ENCODE results near the gene SPTBN1.
A peak's percentile ranks its signal among the peaks of the same experiment; 100 is the strongest.

The SPTBN1 gene

GRCh38 chr2:54632733-54633692 is 176.9 kb downstream of the SPTBN1 start:
- peak; percentile 95 for DNase-seq (ENCODE audit: low spot score)

DNA sequence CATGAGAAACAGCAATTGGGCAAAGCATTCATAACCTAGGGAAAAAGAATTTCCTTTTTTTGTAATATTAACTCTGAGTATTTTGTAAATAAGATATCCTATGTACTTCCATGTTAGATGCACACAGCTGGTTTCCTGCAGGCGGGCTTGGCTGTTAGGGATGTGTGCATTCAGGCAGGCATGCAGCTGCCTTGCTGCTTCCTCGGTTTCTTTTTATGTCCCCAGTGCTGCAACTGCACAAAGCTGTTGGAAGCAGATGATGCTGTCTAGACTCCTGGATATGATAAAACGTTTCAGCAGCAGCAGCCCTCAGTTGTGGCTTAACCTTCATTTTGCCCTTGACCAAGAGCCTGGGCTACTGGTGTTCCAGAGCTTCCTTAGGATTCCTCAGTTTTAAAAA is 177.9 kb downstream of the SPTBN1 start:
- no peak for DNase-seq (ENCODE audit: low spot score)

- peak; percentile 95 for DNase-seq (ENCODE audit: low spot score)
These were observed 178.7 kb downstream of the SPTBN1 start for GRCh38 chr2:54634564-54635511.

DNA sequence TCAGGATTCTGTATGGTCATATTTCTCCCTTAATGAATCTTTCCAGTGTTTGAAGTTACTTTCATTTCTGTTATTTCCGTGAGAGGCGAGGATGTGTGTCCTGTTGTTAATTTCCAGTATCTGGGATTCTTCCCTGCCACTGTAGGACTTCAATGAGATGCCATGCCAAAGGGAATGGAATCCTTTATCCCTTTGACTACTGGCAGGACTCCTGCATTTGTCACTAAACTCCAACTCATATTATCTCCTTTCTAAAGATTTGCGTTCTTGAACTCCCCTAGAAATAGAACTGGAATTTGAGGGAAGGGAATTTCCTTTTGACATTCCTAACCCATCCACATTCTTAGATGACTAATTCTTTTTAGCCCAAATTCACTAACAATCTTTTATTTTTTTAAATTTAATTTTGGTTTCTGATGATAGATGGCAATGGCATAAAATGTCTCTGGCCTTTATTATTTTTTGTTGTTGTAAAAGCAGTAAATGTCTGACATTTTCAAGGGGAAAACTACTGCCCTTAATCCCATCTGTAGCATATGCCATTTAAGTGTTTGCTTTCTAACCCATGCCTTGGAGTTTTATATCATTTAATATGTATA is 179.5 kb downstream of the SPTBN1 start:
- DNase-seq (ENCODE audit: low spot score): peak; percentile 64

GRCh38 chr2:54636415-54637139 is 180.4 kb downstream of the SPTBN1 start:
- DNase-seq (ENCODE audit: low spot score): peak; percentile 31

GRCh38 chr2:54638103-54638502 is 182.0 kb downstream of the SPTBN1 start:
- DNase-seq (ENCODE audit: low spot score): no peak

DNA sequence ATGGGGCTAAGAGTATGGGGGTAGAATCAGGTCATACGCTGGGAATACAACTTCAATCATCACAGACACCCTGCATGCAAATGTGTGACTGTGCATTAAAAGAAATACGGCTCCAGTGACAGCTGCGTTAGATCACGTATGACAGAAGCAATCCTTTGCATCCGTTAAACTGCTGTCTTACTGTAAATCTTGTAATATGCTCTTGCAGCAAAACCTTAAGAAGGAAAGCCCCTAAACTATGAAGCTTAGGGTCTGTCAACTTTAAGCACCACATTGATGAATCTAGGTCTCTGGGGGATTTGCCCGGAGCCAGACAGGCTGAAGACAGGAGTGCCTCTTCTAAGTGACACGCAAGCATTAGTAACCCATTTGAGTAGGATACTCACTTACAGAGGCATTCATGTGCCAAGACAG is 182.7 kb downstream of the SPTBN1 start:
- DNase-seq (ENCODE audit: low spot score): no peak

GRCh38 chr2:54639609-54640008 is 183.5 kb downstream of the SPTBN1 start:
- peak; percentile 72 for DNase-seq (ENCODE audit: low spot score)

DNA sequence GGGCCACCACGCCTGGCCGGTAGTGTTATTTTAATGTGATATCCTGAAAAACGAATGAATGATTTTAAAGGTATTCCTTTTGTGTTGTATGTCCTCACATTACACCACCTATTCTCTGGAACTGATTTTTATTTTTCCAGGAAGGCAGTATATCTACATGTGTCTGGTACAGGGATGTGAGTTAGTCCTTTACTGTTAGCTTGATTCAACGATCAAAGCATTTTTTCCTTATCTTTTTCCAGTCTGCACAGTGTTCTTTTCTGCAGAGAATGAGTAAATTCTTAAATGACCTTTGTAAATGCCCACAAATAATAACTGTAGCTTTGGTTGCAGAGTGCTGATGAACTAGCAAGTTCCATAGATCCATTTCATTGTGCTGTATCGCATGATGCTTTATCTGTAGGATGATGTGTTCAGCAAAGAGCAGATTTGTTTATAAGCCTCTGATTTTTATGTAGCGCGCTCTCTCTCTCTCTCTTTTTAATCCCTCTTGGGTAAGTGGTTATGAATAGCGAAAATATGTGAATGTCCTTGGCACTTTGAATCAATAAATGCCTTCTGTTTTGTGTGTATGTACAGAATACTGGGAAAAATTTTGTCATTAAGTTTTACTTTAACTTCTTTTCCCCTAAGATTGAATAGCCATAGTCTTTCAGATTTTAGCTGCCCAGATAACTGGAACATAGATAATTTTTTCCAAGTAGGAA is 184.9 kb downstream of the SPTBN1 start:
- DNase-seq (ENCODE audit: low spot score): no peak

DNA sequence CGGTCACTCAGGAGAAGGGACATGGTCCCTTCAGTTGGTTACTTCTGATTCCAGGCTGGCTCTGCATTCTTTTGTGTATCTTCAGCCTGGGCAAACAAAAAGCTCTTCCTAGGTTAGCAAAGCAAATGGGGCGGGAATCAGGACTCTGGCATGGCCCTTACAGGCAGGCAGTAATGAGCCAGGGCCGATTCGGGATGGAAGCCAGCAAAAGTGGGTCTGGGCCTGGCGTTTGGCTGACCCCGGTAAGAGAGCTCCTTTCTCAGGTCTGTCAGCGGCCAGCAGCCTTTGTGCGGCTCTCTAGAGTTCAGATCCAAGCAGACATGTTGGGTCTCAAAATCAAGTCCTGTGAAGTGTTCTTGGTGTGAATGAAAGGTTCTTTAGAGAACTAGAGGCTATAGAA is 185.9 kb downstream of the SPTBN1 start:
- no peak for DNase-seq (ENCODE audit: low spot score)

DNA sequence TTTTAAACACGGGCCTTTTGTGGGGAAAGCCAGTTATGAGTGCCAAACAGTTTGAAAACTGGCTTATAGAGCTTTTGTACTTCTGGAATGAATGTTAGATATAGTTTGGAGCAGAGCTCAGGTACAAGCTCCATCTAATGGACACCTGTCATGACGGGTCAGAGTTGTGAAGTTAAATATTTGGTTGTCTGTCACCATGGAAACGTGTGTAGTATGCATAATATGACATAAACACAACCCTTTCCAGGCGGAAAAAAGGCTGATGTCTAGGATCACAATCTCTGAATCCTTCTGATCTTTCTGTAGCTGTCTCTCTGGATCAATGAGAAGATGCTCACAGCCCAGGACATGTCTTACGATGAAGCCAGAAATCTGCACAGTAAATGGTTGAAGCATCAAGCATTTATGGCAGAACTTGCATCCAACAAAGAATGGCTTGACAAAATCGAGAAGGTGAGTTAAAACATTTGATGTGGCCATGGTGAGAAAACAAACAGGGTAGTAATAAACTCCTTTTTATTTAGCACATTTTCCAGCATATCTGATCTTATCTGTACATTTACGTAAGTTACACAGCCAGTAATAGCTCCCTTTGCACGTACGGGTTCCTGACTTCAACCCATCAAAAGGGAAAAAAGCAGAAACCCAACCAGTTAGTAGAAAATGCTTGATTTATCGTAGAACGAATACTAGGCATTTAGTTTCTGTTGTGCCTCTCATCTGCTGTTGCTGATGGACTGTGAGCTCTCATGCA is 186.7 kb downstream of the SPTBN1 start:
- DNase-seq (ENCODE audit: low spot score): no peak

GRCh38 chr2:54644236-54644635 is 188.1 kb downstream of the SPTBN1 start:
- no peak for DNase-seq (ENCODE audit: low spot score)

DNA sequence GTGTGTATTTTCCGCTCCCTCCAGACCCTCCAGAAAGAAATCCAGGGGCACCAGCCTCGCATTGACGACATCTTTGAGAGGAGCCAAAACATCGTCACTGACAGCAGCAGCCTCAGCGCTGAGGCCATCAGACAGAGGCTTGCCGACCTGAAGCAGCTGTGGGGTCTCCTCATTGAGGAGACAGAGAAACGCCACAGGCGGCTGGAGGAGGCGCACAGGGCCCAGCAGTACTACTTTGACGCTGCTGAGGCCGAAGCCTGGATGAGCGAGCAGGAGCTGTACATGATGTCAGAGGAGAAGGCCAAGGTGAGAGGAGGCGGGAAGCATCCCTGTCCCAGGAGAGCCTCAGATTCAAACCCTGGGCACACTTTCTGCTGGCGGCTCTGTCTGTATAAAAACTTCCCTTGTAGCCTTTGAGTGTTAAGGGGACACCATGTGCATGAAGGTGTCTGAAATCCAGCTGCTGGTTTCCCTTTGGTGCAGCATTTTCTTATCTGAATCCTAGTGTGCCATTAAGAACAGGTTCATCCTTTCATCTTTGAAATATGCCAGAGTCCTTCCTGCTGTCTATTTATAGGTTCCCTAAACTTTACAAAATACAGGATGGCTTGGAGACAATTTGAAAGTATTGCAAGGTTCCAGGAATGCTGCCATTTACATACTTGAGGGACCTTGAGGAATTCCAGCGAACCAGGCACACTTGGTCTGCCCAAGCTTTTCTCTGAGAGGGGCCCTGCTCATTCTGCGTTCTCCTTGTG is 190.2 kb downstream of the SPTBN1 start:
- DNase-seq (ENCODE audit: low spot score): no peak

DNA sequence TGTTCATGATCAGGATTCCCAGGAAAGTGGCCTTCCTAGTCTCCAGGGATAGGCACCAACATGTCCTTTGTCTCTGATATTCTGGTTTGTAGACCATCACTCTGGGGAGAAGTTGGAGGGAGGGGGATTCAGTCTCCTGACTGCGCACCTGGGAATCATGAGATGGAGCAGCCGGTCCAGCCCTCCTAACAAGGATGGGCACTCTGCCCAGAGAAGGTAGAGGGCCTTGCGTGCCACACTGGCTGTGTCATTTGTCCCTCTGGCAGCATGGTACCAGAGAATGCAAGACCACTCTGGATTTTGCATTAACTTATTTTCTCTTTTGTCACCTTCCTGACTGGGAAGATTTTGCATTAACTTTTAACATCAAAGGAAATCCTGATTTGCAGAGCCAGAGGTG is 192.1 kb downstream of the SPTBN1 start:
- DNase-seq (ENCODE audit: low spot score): peak; percentile 65

- DNase-seq (ENCODE audit: low spot score): no peak
These were observed 193.1 kb downstream of the SPTBN1 start for GRCh38 chr2:54649191-54649590.

DNA sequence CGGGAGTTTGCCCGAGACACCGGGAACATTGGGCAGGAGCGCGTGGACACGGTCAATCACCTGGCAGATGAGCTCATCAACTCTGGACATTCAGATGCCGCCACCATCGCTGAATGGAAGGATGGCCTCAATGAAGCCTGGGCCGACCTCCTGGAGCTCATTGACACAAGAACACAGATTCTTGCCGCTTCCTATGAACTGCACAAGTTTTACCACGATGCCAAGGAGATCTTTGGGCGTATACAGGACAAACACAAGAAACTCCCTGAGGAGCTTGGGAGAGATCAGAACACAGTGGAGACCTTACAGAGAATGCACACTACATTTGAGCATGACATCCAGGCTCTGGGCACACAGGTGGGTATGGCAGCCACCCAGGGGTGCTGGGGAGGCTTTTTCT is 193.5 kb downstream of the SPTBN1 start:
- no peak for DNase-seq (ENCODE audit: low spot score)

GRCh38 chr2:54650612-54651011 is 194.5 kb downstream of the SPTBN1 start:
- no peak for DNase-seq (ENCODE audit: low spot score)

DNA sequence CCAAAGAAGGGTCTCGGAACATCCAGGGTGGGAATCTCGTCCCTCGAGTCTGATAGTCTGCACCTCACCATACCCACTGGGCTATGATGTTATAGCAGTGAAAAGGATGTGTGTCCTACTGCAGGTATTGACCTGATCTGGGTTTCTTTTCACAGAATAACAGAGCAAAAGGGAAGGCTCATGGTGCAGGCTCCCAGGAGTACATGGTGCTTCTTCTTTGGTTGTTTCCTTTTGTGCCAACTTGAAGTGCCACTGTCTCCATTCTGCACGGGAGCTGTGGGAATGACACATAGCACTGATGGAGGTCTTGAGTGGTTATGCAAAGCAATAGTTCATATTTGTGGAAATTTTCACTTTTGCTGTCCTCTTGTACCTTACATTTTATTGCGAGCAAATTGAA is 195.2 kb downstream of the SPTBN1 start:
- no peak for DNase-seq (ENCODE audit: low spot score)

DNA sequence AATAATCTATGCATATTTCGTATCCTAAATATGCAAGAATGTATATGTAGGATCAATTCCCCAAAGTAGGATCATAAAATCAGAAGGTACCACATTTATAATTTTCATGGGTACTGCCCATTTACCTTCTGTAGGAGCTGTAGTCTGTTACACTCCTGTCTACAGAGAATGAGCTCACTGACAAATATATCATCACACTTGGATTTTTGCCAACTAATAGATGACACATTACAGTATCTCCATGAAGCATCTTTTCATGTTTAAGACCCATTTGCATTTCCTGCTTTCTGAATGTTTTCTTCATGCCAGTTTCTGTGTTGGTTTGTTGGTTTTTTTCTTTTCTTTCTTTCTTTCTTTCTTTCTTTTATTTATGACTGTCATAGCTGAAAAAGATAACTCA is 196.4 kb downstream of the SPTBN1 start:
- DNase-seq (ENCODE audit: low spot score): peak; percentile 87

All from kidney tubule cell (primary cell).